Raji (cell line): Measurements from ENCODE around the gene HIGD1A.

Experiments used
- POLR2A ChIP-seq: IDR thresholded peaks from 2 replicates; pipeline ENCODE4 v1.6.1; 2011; ENCODE audit warnings: low read depth, low read length, control low read depth; ENCODE audit not compliant: insufficient read depth

HIGD1A gene

GRCh38 chr3:42750834-42751233 lies 53.5 kb downstream of the HIGD1A start:
- TF ChIP-seq POLR2A, result no peak

GRCh38 chr3:42749753-42750231 lies 54.5 kb downstream of the HIGD1A start:
- TF ChIP-seq POLR2A, result no peak

- no peak for TF ChIP-seq POLR2A
Observed at GRCh38 chr3:42749025-42749752, 55.1 kb downstream of the HIGD1A start.

- no peak for TF ChIP-seq POLR2A
Observed at GRCh38 chr3:42747581-42747980, 56.7 kb downstream of the HIGD1A start.

GRCh38 chr3:42746455-42747450 lies 57.5 kb downstream of the HIGD1A start:
- no peak for TF ChIP-seq POLR2A

GRCh38 chr3:42745776-42746454 lies 58.4 kb downstream of the HIGD1A start:
- no peak for TF ChIP-seq POLR2A

GRCh38 chr3:42745291-42745745 lies 59.0 kb downstream of the HIGD1A start:
- no peak for TF ChIP-seq POLR2A

- TF ChIP-seq POLR2A, result no peak
Observed at GRCh38 chr3:42743204-42743995, 60.9 kb downstream of the HIGD1A start.

- no peak for TF ChIP-seq POLR2A
Observed at GRCh38 chr3:42742688-42743087, 61.6 kb downstream of the HIGD1A start.

- no peak for TF ChIP-seq POLR2A
Observed at GRCh38 chr3:42742259-42742658, 62.0 kb downstream of the HIGD1A start.

- TF ChIP-seq POLR2A, result no peak
Observed at GRCh38 chr3:42741796-42742195, 62.5 kb downstream of the HIGD1A start.

GRCh38 chr3:42739401-42740158 lies 64.7 kb downstream of the HIGD1A start:
- no peak for TF ChIP-seq POLR2A

- no peak for TF ChIP-seq POLR2A
Observed at GRCh38 chr3:42736531-42736930, 67.8 kb downstream of the HIGD1A start.

GRCh38 chr3:42736081-42736480 lies 68.2 kb downstream of the HIGD1A start:
- TF ChIP-seq POLR2A, result no peak
